Measurements from ENCODE around the gene RNF151. TPM values are rescaled to one million over a fixed set of nuclear protein-coding genes. Genes with fewer than 3 reads are reported as not detected.

Gene RNF151
- total and polyA plus RNA-seq, 2 of the 13 experiments (the other 11 are each of a cell fraction or from before 2014, with no cell fraction given), result not detected

GRCh38 chr16:1984347-1985225, 17.9 kb downstream of the RNF151 start (continued):
- TF ChIP-seq SALL2 (CRISPR knock-in tag; IDR thresholded peaks at IDR 0.05), result 0 out of 2 replicates have a peak, but pooled peaks have one; percentile 10
- no peak for TF ChIP-seq SRY (CRISPR knock-in tag; IDR thresholded peaks at IDR 0.05)
- peak; percentile 60; the same call in 1 of the 2 replicates for TF ChIP-seq ZNF784 (CRISPR knock-in tag; IDR thresholded peaks at IDR 0.05; ENCODE audit: borderline replicate concordance)
- 0 out of 2 replicates have a peak, but pooled peaks have one; percentile 33 for TF ChIP-seq PCBP1 (IDR thresholded peaks at IDR 0.05; ENCODE audit: borderline replicate concordance, low read depth, low read length)
- no peak for TF ChIP-seq NCOA5 (CRISPR knock-in tag; IDR thresholded peaks at IDR 0.05)
- TF ChIP-seq FOXC1 (CRISPR knock-in tag; IDR thresholded peaks at IDR 0.05; ENCODE audit: borderline replicate concordance), result peak; percentile 54; the same call in 1 of the 2 replicates
- TF ChIP-seq HNF4A (CRISPR knock-in tag; IDR thresholded peaks at IDR 0.05), result peak; percentile 91
- TF ChIP-seq HMGXB4 (CRISPR knock-in tag; IDR thresholded peaks at IDR 0.05; ENCODE audit: borderline replicate concordance in 1 of 2, low read depth in 1 of 2), result 0 out of 4 replicates have a peak, but pooled peaks of 1 of the 2 experiments have one; percentile 3
- TF ChIP-seq SPEN (CRISPR knock-in tag; IDR thresholded peaks at IDR 0.05; ENCODE audit: low read depth), result peak; percentile 13; the same call in 1 of the 2 replicates
- TF ChIP-seq MIXL1 (CRISPR knock-in tag; IDR thresholded peaks at IDR 0.05), result 0 out of 2 replicates have a peak, but pooled peaks have one; percentile 12
- TF ChIP-seq ZNF83 (CRISPR knock-in tag; IDR thresholded peaks at IDR 0.05; ENCODE audit: borderline replicate concordance), result peak; percentile 76; the same call in 1 of the 2 replicates
- TF ChIP-seq ZNF350 (CRISPR knock-in tag; IDR thresholded peaks at IDR 0.05; ENCODE audit: borderline replicate concordance, low read depth), result 0 out of 2 replicates have a peak, but pooled peaks have one; percentile 56
- TF ChIP-seq ZNF251 (CRISPR knock-in tag; IDR thresholded peaks at IDR 0.05), result no peak
- no peak for TF ChIP-seq MXI1 (IDR thresholded peaks at IDR 0.05; ENCODE audit: borderline replicate concordance, low read depth, low read length)
- 0 out of 4 replicates have a peak, but pooled peaks of 1 of the 2 experiments have one; percentile 22 for TF ChIP-seq EP300 (IDR thresholded peaks at IDR 0.05; ENCODE audit: low read depth in 2 of 2, low read length in 2 of 2)
- TF ChIP-seq EP300 (CRISPR knock-in tag; IDR thresholded peaks at IDR 0.05; ENCODE audit: borderline replicate concordance), result no peak
- 0 out of 2 replicates have a peak, but pooled peaks have one; percentile 7 for TF ChIP-seq ERF (CRISPR knock-in tag; IDR thresholded peaks at IDR 0.05)
- peak; percentile 12 for TF ChIP-seq POLR2AphosphoS5 (IDR thresholded peaks at IDR 0.05; ENCODE audit: low read depth, low read length)
- peak; percentile 19; the same call in 1 of the 2 replicates for TF ChIP-seq POLR2G (IDR thresholded peaks at IDR 0.05; ENCODE audit: low read depth, low read length)
- TF ChIP-seq JDP2 (CRISPR knock-in tag; IDR thresholded peaks at IDR 0.05; ENCODE audit: borderline replicate concordance), result no peak
- TF ChIP-seq SRSF1 (optimal IDR thresholded peaks at IDR 0.05; ENCODE audit: low read depth, low read length), result no peak
- TF ChIP-seq ZNF770 (CRISPR knock-in tag; IDR thresholded peaks at IDR 0.05), result peak; percentile 89
- peak; percentile 17; the same call in 1 of the 2 replicates for TF ChIP-seq MAX (IDR thresholded peaks at IDR 0.05)
- TF ChIP-seq NRL (CRISPR knock-in tag; IDR thresholded peaks at IDR 0.05; ENCODE audit: borderline replicate concordance), result no peak; the same call in 1 of the 2 replicates

Measured in HepG2 (cell line).